ENCODE data around the gene DEFB129.
A peak's percentile ranks its signal among the peaks of the same experiment; 100 is the strongest.

Gene DEFB129

GRCh38 chr20:263701-264100, 36.6 kb downstream of the DEFB129 start:
- DNase-seq (ENCODE audit: low read depth): no peak
- no peak overlapping the region for H3K4me3 ChIP-seq (ENCODE audit: control insufficient read depth, low read depth, low read length)
- no peak for TF ChIP-seq CTCF (IDR thresholded peaks at IDR 0.05; ENCODE audit: control insufficient read depth, insufficient read depth, low read depth, low read length, missing control alignments)

- peak; percentile 98 for TF ChIP-seq CTCF (IDR thresholded peaks at IDR 0.05; ENCODE audit: control insufficient read depth, insufficient read depth, low read depth, low read length, missing control alignments)
- DNase-seq (ENCODE audit: low read depth): peak; percentile 3
Observed at GRCh38 chr20:266596-267562, 39.8 kb downstream of the DEFB129 start.

GRCh38 chr20:270517-270916, 43.5 kb downstream of the DEFB129 start:
- TF ChIP-seq CTCF (IDR thresholded peaks at IDR 0.05; ENCODE audit: control insufficient read depth, insufficient read depth, low read depth, low read length, missing control alignments): no peak
- DNase-seq (ENCODE audit: low read depth): no peak
- no peak overlapping the region for H3K4me3 ChIP-seq (ENCODE audit: control insufficient read depth, low read depth, low read length)

More at GRCh38 chr20:266596-267562, 39.8 kb downstream of the DEFB129 start:
- peak overlapping the region; percentile 54 for H3K4me3 ChIP-seq (ENCODE audit: control insufficient read depth, low read depth, low read length)

GRCh38 chr20:271069-271468, 44.0 kb downstream of the DEFB129 start:
- no peak for DNase-seq (ENCODE audit: low read depth)
- H3K4me3 ChIP-seq (ENCODE audit: control insufficient read depth, low read depth, low read length): no peak overlapping the region
- TF ChIP-seq CTCF (IDR thresholded peaks at IDR 0.05; ENCODE audit: control insufficient read depth, insufficient read depth, low read depth, low read length, missing control alignments): no peak

- no peak for DNase-seq (ENCODE audit: low read depth)
- H3K4me3 ChIP-seq (ENCODE audit: control insufficient read depth, low read depth, low read length): no peak overlapping the region
- no peak for TF ChIP-seq CTCF (IDR thresholded peaks at IDR 0.05; ENCODE audit: control insufficient read depth, insufficient read depth, low read depth, low read length, missing control alignments)
Observed at GRCh38 chr20:271528-271927, 44.5 kb downstream of the DEFB129 start.

- DNase-seq (ENCODE audit: low read depth): no peak
- no peak for TF ChIP-seq CTCF (IDR thresholded peaks at IDR 0.05; ENCODE audit: control insufficient read depth, insufficient read depth, low read depth, low read length, missing control alignments)
- no peak overlapping the region for H3K4me3 ChIP-seq (ENCODE audit: control insufficient read depth, low read depth, low read length)
Observed at GRCh38 chr20:272718-273117, 45.7 kb downstream of the DEFB129 start.
